VCaP (cell line): ENCODE data around the gene KPNA1.

Experiments used
- H3K27ac ChIP-seq: fragments of 450-650 bp; 2 replicates; pipeline ENCODE4 v1.5.1; 2017
- CTCF ChIP-seq: fragments of 450-650 bp; conservative IDR thresholded peaks from 2 replicates; pipeline ENCODE4 v1.5.1; 2017; ENCODE audit warnings: mild to moderate bottlenecking, moderate library complexity

Gene KPNA1

DNA sequence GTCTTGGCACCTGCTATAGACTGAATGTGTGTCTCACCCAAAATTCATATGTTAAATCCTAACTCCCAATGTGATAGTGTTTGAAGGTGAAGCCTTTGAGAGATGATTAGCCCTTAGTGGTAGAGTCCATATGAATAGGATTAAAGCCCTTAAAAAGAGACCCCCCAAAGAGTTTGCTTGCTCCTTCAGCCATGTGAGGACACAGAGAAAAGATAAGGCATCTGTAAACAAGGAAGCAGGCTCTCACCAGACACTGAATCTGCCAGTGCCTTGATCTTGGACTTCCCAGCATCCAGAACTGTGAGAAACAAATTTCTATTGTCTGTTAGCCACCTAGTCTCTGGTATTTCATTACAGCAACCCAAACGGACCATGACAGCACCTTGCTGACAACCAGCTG lies 16.6 kb downstream of the KPNA1 start:
- TF ChIP-seq CTCF = no peak
- no peak overlapping the region for H3K27ac ChIP-seq

DNA sequence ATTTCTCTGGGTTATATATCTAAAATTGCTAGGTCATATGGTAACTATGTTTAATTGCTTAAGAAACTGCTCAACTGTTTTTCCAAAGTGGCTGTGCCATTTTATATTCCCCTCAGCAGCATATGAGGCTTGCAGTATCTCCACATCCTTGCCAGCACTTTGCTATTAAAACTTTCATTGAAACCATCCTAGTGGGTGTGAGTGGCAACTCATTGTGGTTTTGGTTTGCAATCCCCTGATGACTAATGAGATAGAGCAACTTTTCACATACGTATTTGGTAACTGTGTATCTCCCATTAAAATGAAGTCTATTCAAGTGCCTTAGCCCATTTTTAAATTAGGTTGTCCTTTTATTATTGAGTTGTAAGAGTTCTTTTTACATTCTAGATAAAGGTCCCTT lies 17.3 kb downstream of the KPNA1 start:
- TF ChIP-seq CTCF = no peak
- no peak overlapping the region for H3K27ac ChIP-seq

DNA sequence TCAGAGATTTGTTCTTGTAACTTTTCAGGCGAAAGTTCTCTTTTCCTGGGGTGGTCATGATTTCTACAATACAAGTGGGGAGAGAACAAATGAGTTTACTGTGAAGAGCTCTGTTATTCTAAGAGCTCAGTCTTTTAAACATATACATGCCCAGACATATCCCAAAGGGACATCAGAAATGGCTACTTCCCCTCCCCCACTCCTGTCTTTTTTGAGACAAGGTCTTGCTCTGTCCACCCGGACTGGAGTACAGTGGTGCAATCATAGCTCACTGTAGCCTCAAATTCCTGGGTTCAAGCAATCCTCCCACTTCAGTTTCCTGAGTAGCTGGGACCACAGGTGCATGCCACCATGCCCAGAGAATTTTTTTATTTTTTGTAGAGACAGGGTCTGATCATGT lies 18.2 kb downstream of the KPNA1 start:
- no peak for TF ChIP-seq CTCF
- H3K27ac ChIP-seq = no peak overlapping the region

GRCh38 chr3:122493296-122493695 lies 21.4 kb downstream of the KPNA1 start:
- TF ChIP-seq CTCF = no peak
- H3K27ac ChIP-seq = no peak overlapping the region

GRCh38 chr3:122488262-122488973 lies 26.3 kb downstream of the KPNA1 start:
- no peak for TF ChIP-seq CTCF
- H3K27ac ChIP-seq = no peak overlapping the region

DNA sequence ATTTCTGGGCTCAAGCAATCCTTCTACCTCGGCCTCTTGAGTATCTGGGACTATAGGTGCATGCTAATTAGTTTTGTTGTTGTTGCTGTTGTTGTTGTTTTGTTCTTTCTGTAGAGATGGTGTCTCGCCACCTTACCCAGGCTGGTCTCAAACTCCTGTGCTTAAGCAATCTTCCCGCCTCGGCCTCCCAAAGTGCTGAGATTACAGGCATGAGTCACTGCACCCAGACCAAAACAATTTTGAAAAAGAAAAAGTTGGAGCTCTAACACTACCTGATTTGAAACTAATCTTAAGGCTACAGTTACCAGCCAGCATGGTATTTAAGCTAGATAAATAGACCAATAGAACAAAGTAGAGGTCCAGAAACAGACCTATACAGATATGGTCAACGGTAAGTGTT lies 29.8 kb downstream of the KPNA1 start:
- H3K27ac ChIP-seq = no peak overlapping the region
- TF ChIP-seq CTCF = no peak

GRCh38 chr3:122481390-122481789 lies 33.3 kb downstream of the KPNA1 start:
- H3K27ac ChIP-seq = no peak overlapping the region
- TF ChIP-seq CTCF = no peak
